HG02885 (cell line): ENCODE results near the gene SCYL3.

ENCODE experiments used
- ATAC-seq: cut with Tn5 transposase; IDR thresholded peaks from one replicate; pipeline ENCODE4 v1.9.1; 2021; ENCODE audit warnings: mild to moderate bottlenecking; ENCODE audit not compliant: unreplicated experiment, poor library complexity

Gene SCYL3

GRCh38 chr1:169901115-169901514, 7.4 kb upstream of the SCYL3 start:
- ATAC-seq, result no peak

GRCh38 chr1:169900571-169900970, 6.9 kb upstream of the SCYL3 start:
- ATAC-seq, result no peak

GRCh38 chr1:169899519-169900217, 6.0 kb upstream of the SCYL3 start:
- no peak for ATAC-seq

GRCh38 chr1:169896013-169896412, 2.3 kb upstream of the SCYL3 start:
- ATAC-seq, result peak; percentile 16

GRCh38 chr1:169894424-169895145, 889 bp upstream of the SCYL3 start:
- no peak for ATAC-seq

GRCh38 chr1:169892927-169893644, 610 bp downstream of the SCYL3 start:
- ATAC-seq, result peak; percentile 10

- no peak for ATAC-seq
Measured at GRCh38 chr1:169892176-169892926, 1.3 kb downstream of the SCYL3 start.

GRCh38 chr1:169891539-169891885, 2.2 kb downstream of the SCYL3 start:
- ATAC-seq, result no peak

- no peak for ATAC-seq
Measured at GRCh38 chr1:169890761-169891538, 2.7 kb downstream of the SCYL3 start.

- no peak for ATAC-seq
Measured at GRCh38 chr1:169889871-169890270, 3.8 kb downstream of the SCYL3 start.

- no peak for ATAC-seq
Measured at GRCh38 chr1:169886931-169887330, 6.8 kb downstream of the SCYL3 start.

- ATAC-seq, result no peak
Measured at GRCh38 chr1:169886422-169886821, 7.3 kb downstream of the SCYL3 start.

GRCh38 chr1:169885207-169885606, 8.5 kb downstream of the SCYL3 start:
- no peak for ATAC-seq

- no peak for ATAC-seq
Measured at GRCh38 chr1:169884634-169885033, 9.1 kb downstream of the SCYL3 start.

- no peak for ATAC-seq
Measured at GRCh38 chr1:169882039-169882511, 11.6 kb downstream of the SCYL3 start.

GRCh38 chr1:169879034-169879840, 14.5 kb downstream of the SCYL3 start:
- ATAC-seq, result no peak

GRCh38 chr1:169878498-169878897, 15.2 kb downstream of the SCYL3 start:
- ATAC-seq, result no peak

- no peak for ATAC-seq
Measured at GRCh38 chr1:169877800-169878491, 15.8 kb downstream of the SCYL3 start.
